GM23338 (cell line): ENCODE data around the gene FANCG. TPM values are rescaled to one million over a fixed set of nuclear protein-coding genes. Genes with fewer than 3 reads are reported as not detected.

Experiments
- ATAC-seq: fragments of 200-7000 bp; cut with Tn5 transposase; 3 replicates; pipeline ENCODE4 v1.9.1; 2020
- DNase-seq: peaks from one replicate; pipeline ENCODE4 v3.0.0-alpha.2; 2015; ENCODE audit warnings: low spot score
- H2AFZ ChIP-seq: fragments of 200-600 bp; sonication (generic); 2 replicates; pipeline ENCODE4 v1.8.0; 2016; ENCODE audit warnings: antibody characterized with exemption, mild to moderate bottlenecking, moderate library complexity
- H3F3A ChIP-seq: fragments of 200-600 bp; sonication (generic); replicated peaks from 2 replicates; pipeline ENCODE4 v1.8.0; 2017; ENCODE audit warnings: antibody characterized with exemption, mixed run types, low read depth
- H3K27ac ChIP-seq: fragments of 200-600 bp; sonication (generic); 2 replicates; pipeline ENCODE4 v1.6.1; 2016; ENCODE audit warnings: low read depth
- H3K27me3 ChIP-seq: fragments of 200-600 bp; sonication (generic); 2 replicates; pipeline ENCODE4 v1.8.0; 2016; ENCODE audit warnings: mild to moderate bottlenecking, mixed run types, moderate library complexity; ENCODE audit not compliant: insufficient read depth
- H3K36me3 ChIP-seq: fragments of 200-600 bp; sonication (generic); 2 replicates; pipeline ENCODE4 v1.8.0; 2016; ENCODE audit warnings: mild to moderate bottlenecking; ENCODE audit not compliant: insufficient read depth
- H3K4me1 ChIP-seq: fragments of 200-600 bp; sonication (generic); 2 replicates; pipeline ENCODE4 v1.8.0; 2016; ENCODE audit warnings: mild to moderate bottlenecking, moderate library complexity; ENCODE audit not compliant: insufficient read depth
- H3K4me2 ChIP-seq: fragments of 200-600 bp; sonication (generic); 2 replicates; pipeline ENCODE4 v1.7.1; 2017; ENCODE audit warnings: mixed run types
- H3K4me3 ChIP-seq: fragments of 200-600 bp; sonication (generic); 2 replicates; pipeline ENCODE4 v1.6.1; 2016; ENCODE audit warnings: mixed run types
- H3K79me2 ChIP-seq: fragments of 200-600 bp; sonication (generic); replicated peaks from 2 replicates; pipeline ENCODE4 v1.8.0; 2017; ENCODE audit warnings: mild to moderate bottlenecking; ENCODE audit not compliant: insufficient read depth
- H3K9me2 ChIP-seq: fragments of 200-600 bp; sonication (generic); 2 replicates; pipeline ENCODE4 v1.8.0; 2017; ENCODE audit not compliant: insufficient read depth
- H4K20me1 ChIP-seq: fragments of 200-600 bp; sonication (generic); replicated peaks from 2 replicates; pipeline ENCODE4 v1.8.0; 2017; ENCODE audit warnings: mild to moderate bottlenecking; ENCODE audit not compliant: insufficient read depth
- H3K27ac Mint-ChIP-seq: 2 replicates; pipeline ENCODE4 v1.8.0; 2020; ENCODE audit warnings: inconsistent platforms, mild to moderate bottlenecking, moderate library complexity, mixed read lengths
- H3K27me3 Mint-ChIP-seq: 3 replicates; pipeline ENCODE4 v1.8.0; 2022; ENCODE audit warnings: low read depth, mild to moderate bottlenecking, moderate library complexity, mixed read lengths, inconsistent platforms; ENCODE audit not compliant: insufficient read depth, poor library complexity
- H3K36me3 Mint-ChIP-seq: 3 replicates; pipeline ENCODE4 v1.8.0; 2021; ENCODE audit warnings: low read depth, mild to moderate bottlenecking, inconsistent platforms, moderate library complexity, mixed read lengths
- H3K4me1 Mint-ChIP-seq: 3 replicates; pipeline ENCODE4 v1.8.0; 2020; ENCODE audit warnings: mild to moderate bottlenecking, inconsistent platforms, mixed read lengths
- H3K4me3 Mint-ChIP-seq: 3 replicates; pipeline ENCODE4 v1.8.0; 2021; ENCODE audit warnings: moderate library complexity, mild to moderate bottlenecking, inconsistent platforms, mixed read lengths
- H3K9me3 Mint-ChIP-seq: 3 replicates; pipeline ENCODE4 v1.8.0; 2020; ENCODE audit warnings: moderate library complexity, mild to moderate bottlenecking, inconsistent platforms, mixed read lengths
- CREB1 ChIP-seq: fragments of 250-450 bp; sonication (Bioruptor Pico); IDR thresholded peaks from 2 replicates; pipeline ENCODE4 v1.5.0; 2020; ENCODE audit warnings: low read depth, mild to moderate bottlenecking, moderate library complexity
- EZH2phosphoT487 ChIP-seq: fragments of 200-600 bp; sonication (generic); IDR thresholded peaks from one replicate; pipeline ENCODE4 v1.8.1; 2018; ENCODE audit warnings: antibody characterized with exemption; ENCODE audit not compliant: unreplicated experiment
- ZNF331 ChIP-seq: fragments of 250-450 bp; sonication (Bioruptor Pico); IDR thresholded peaks from 2 replicates; pipeline ENCODE4 v1.5.0; 2020; ENCODE audit warnings: low read depth, mild to moderate bottlenecking, moderate library complexity
- polyA plus RNA-seq: library from polyadenylated mRNA; unstranded; fragments of >200 nt; fragmentation: Nextera tagmentation; extraction: Ambion mirVana; gene quantifications from 2 replicates; pipeline ENCODE4 v1.2.1, GENCODE V29; 2016
- total RNA-seq: library from RNA; depleted of rRNA; stranded (reverse); fragments of >200 nt; shearing (Covaris generic); gene quantifications from 2 replicates; pipeline ENCODE4 v1.2.3, GENCODE V29; 2014
- TF ChIP-seq, protein P1 (sequence below): fragments of 250-450 bp; sonication (Bioruptor Pico); IDR thresholded peaks from 2 replicates; pipeline ENCODE4 v1.5.0; 2020; ENCODE audit warnings: mild to moderate bottlenecking, moderate library complexity
- TF ChIP-seq, protein P2 (sequence below): IDR thresholded peaks from 2 replicates; pipeline ENCODE4 v1.6.1; 2016; ENCODE audit warnings: antibody characterized with exemption
- TF ChIP-seq, protein P3 (sequence below), 2 experiments: fragments of 200-600 bp in 1 of 2; sonication (generic) in 1 of 2; conservative IDR thresholded peaks; 2 replicates each; pipeline versions ENCODE4 v1.5.1 to v1.6.1; 2016 to 2017; ENCODE audit warnings: antibody characterized with exemption in 2 of 2, low read depth in 2 of 2, mild to moderate bottlenecking in 2 of 2, moderate library complexity in 1 of 2

Gene FANCG
- total and polyA plus RNA-seq, 2 experiments from 2014 or later: 53.8 to 56.2 TPM

DNA sequence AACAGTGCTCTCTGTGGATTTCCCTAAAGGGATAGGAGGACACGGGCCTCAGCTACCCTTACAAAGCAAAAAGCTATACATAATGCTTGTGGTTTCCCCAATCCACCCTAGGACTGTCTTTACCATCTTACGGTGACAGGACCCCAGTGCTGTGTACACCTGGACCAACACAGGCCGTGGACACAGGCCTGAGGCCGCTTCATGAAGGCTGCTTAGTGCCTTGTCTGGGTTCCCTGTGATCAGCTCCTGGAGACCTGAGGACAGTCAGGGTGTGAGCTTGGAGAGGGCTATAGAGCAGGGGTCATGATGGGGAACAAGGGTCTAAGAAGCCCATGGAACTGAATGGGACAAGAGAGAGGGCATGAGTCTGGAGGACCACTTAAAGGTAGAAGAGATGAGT is 2.9 kb downstream of the FANCG start:
- Histone ChIP-seq H3K36me3 (peaks cover 3% of the 10 kb centered on the region; the same call in 1 of the 2 replicates), H3K9me2 (no peaks in the 10 kb centered on the region), H3K4me2 (no peak overlapping the region), H3K79me2 (peaks cover 24% of the 10 kb centered on the region), H3K4me3 (no peak overlapping the region), H3F3A (0 out of 2 replicates have a peak, but pooled peaks cover 7% of the 10 kb centered on the region), H3K27ac (no peak overlapping the region), H4K20me1 (no peaks in the 10 kb centered on the region; the same call in 1 of the 2 replicates), H3K4me1 (peaks cover 7% of the 10 kb centered on the region), H3K27me3 (no peaks in the 10 kb centered on the region), H2AFZ (no peak overlapping the region)
- H3K9me3 Mint-ChIP-seq: no peaks in the 10 kb centered on the region
- no peak for DNase-seq
- no peak overlapping the region for H3K27ac Mint-ChIP-seq
- no peak for ATAC-seq
- peaks cover 10% of the 10 kb centered on the region for H3K27me3 Mint-ChIP-seq
- no peak overlapping the region for H3K4me3 Mint-ChIP-seq
- peaks cover 52% of the 10 kb centered on the region for H3K36me3 Mint-ChIP-seq
- TF ChIP-seq, protein P1, sequence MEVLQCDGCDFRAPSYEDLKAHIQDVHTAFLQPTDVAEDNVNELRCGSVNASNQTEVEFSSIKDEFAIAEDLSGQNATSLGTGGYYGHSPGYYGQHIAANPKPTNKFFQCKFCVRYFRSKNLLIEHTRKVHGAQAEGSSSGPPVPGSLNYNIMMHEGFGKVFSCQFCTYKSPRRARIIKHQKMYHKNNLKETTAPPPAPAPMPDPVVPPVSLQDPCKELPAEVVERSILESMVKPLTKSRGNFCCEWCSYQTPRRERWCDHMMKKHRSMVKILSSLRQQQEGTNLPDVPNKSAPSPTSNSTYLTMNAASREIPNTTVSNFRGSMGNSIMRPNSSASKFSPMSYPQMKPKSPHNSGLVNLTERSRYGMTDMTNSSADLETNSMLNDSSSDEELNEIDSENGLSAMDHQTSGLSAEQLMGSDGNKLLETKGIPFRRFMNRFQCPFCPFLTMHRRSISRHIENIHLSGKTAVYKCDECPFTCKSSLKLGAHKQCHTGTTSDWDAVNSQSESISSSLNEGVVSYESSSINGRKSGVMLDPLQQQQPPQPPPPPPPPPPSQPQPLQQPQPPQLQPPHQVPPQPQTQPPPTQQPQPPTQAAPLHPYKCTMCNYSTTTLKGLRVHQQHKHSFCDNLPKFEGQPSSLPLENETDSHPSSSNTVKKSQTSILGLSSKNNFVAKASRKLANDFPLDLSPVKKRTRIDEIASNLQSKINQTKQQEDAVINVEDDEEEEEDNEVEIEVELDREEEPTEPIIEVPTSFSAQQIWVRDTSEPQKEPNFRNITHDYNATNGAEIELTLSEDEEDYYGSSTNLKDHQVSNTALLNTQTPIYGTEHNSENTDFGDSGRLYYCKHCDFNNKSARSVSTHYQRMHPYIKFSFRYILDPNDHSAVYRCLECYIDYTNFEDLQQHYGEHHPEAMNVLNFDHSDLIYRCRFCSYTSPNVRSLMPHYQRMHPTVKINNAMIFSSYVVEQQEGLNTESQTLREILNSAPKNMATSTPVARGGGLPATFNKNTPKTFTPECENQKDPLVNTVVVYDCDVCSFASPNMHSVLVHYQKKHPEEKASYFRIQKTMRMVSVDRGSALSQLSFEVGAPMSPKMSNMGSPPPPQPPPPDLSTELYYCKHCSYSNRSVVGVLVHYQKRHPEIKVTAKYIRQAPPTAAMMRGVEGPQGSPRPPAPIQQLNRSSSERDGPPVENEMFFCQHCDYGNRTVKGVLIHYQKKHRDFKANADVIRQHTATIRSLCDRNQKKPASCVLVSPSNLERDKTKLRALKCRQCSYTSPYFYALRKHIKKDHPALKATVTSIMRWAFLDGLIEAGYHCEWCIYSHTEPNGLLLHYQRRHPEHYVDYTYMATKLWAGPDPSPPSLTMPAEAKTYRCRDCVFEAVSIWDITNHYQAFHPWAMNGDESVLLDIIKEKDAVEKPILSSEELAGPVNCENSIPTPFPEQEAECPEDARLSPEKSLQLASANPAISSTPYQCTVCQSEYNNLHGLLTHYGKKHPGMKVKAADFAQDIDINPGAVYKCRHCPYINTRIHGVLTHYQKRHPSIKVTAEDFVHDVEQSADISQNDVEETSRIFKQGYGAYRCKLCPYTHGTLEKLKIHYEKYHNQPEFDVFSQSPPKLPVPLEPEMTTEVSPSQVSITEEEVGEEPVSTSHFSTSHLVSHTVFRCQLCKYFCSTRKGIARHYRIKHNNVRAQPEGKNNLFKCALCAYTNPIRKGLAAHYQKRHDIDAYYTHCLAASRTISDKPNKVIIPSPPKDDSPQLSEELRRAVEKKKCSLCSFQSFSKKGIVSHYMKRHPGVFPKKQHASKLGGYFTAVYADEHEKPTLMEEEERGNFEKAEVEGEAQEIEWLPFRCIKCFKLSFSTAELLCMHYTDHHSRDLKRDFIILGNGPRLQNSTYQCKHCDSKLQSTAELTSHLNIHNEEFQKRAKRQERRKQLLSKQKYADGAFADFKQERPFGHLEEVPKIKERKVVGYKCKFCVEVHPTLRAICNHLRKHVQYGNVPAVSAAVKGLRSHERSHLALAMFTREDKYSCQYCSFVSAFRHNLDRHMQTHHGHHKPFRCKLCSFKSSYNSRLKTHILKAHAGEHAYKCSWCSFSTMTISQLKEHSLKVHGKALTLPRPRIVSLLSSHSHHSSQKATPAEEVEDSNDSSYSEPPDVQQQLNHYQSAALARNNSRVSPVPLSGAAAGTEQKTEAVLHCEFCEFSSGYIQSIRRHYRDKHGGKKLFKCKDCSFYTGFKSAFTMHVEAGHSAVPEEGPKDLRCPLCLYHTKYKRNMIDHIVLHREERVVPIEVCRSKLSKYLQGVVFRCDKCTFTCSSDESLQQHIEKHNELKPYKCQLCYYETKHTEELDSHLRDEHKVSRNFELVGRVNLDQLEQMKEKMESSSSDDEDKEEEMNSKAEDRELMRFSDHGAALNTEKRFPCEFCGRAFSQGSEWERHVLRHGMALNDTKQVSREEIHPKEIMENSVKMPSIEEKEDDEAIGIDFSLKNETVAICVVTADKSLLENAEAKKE: no peak
- no peak for TF ChIP-seq CREB1
- no peak for TF ChIP-seq ZNF331 (CRISPR knock-in tag)
- TF ChIP-seq, protein P2, sequence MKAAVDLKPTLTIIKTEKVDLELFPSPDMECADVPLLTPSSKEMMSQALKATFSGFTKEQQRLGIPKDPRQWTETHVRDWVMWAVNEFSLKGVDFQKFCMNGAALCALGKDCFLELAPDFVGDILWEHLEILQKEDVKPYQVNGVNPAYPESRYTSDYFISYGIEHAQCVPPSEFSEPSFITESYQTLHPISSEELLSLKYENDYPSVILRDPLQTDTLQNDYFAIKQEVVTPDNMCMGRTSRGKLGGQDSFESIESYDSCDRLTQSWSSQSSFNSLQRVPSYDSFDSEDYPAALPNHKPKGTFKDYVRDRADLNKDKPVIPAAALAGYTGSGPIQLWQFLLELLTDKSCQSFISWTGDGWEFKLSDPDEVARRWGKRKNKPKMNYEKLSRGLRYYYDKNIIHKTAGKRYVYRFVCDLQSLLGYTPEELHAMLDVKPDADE: no peak
- TF ChIP-seq, protein P3, sequence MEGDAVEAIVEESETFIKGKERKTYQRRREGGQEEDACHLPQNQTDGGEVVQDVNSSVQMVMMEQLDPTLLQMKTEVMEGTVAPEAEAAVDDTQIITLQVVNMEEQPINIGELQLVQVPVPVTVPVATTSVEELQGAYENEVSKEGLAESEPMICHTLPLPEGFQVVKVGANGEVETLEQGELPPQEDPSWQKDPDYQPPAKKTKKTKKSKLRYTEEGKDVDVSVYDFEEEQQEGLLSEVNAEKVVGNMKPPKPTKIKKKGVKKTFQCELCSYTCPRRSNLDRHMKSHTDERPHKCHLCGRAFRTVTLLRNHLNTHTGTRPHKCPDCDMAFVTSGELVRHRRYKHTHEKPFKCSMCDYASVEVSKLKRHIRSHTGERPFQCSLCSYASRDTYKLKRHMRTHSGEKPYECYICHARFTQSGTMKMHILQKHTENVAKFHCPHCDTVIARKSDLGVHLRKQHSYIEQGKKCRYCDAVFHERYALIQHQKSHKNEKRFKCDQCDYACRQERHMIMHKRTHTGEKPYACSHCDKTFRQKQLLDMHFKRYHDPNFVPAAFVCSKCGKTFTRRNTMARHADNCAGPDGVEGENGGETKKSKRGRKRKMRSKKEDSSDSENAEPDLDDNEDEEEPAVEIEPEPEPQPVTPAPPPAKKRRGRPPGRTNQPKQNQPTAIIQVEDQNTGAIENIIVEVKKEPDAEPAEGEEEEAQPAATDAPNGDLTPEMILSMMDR (conservative IDR thresholded peaks at IDR 0.05; ENCODE audit: low read depth in 2 of 2): no peak
- TF ChIP-seq EZH2phosphoT487: no peak
- peaks cover 21% of the 10 kb centered on the region for H3K4me1 Mint-ChIP-seq
